GM10847 (cell line): ENCODE results near the gene PPP1R11.

Source experiments
- POLR2A ChIP-seq: IDR thresholded peaks from 2 replicates; pipeline ENCODE4 v1.6.1; 2011; ENCODE audit not compliant: insufficient read length; ENCODE audit errors: extremely low read depth

The PPP1R11 gene

GRCh38 chr6:30075094-30075789 is 8.2 kb downstream of the PPP1R11 start, which contains the start of gene RNF39:
TSS of gene RNF39 (minus strand) at chr6:30075769. CDS start at chr6:30075585, 184 bp downstream.
- no peak for TF ChIP-seq POLR2A

DNA sequence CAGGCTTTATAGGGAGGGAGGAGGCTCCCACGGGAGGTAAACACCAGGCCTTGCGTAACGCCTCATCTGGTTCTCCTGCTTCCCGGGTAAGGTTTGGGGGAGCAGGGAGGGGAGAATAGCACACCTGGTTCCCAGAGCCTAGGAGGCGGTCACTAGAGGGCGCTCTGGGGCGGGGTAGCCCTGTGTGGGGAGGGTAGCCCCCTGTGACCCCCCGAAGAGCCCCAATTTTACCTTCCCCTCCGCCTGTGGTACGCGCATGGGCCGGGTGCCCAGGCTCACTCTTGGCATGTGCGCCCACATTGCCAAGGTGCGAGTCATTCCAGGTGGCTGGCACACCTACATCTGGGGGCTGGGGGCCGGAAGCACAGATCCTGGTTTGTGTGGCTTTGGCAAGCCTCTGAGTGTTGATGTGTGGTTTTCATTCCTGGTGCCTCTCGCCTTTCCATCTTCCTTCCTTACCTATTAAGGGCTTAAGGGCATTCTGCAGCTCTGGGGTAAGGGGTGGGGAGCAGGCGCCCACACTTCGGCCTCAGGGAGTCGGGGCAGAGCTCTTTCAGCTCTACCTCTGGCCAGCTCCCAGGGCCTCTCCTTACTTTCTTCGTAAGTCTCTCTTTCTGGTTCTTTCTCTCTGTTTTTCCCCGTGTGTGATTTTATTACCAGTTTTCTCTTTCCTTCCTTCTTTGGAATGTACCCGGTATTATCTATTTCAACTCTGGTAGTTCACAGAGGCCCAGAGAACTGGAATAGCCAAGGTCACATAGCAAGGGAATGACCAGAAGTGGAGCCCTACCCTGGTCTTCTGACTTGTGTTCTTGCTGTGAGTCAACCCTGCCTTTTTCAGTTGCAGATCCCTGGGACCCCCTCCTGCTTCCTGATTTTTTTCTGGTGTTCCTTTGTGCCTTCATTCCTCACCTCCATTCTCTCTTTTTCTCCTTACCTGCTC is 9.1 kb downstream of the PPP1R11 start:
- no peak for TF ChIP-seq POLR2A

- TF ChIP-seq POLR2A = no peak
Observed at GRCh38 chr6:30077218-30077617, 10.2 kb downstream of the PPP1R11 start.

DNA sequence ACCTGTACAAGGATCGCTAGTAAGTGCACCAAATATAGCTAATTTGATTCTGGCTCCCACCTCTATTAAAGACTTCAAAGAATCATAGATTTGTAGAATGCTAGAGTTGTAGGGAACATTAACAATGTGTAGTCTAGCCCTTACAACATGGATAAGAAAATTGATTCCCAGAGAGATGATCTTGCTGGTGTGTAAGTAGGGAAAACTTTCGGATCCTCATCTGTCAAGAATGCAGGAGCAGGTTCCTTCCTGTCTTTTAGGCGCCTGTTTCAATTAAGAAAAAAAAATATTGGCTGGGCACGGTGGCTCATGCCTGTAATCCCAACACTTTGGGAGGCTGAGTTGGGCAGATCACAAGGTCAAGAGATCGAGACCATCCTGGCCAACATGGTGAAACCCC is 20.9 kb downstream of the PPP1R11 start:
- TF ChIP-seq POLR2A = no peak

DNA sequence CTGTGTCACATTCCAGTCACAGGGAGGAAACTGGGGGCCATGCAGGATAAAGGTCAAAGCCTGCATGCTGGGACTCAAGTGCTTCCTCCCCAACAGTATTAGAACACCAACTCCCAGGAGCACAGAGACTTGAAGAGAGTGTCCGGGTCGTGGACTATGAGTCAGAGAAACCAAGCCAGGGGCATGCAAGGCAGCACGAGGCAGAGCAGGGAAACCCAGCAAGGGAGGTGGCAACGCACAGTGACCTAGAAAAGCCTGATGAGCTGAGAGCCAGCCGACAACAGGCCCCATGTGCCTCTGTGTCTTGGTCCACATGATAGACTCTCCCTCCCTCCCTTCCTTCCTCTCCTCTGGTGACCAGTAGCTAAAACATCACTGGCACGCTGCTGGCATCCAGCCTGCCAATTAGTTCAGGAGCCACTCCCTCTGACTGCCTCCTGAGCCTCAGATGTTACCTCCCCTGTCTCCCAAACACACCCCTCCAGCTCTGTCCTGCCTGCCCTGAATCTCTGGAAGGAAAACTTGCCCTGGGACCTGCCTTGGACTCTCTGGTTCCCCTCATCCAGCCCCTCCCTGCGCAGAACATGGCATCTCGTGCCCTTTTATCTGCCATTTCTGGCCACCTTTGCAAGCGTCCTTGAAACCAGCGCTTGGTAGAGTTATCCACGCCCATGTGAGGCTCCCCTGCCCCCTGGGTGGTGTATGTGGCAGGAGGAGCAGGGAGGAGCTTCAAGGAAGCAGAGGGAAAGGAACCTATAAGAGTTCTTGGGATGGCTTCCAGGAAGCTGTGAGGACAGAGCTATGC is 24.8 kb downstream of the PPP1R11 start:
- TF ChIP-seq POLR2A = no peak

GRCh38 chr6:30092852-30093543 is 26.0 kb downstream of the PPP1R11 start:
- TF ChIP-seq POLR2A = no peak

GRCh38 chr6:30093951-30094661 is 27.1 kb downstream of the PPP1R11 start:
- TF ChIP-seq POLR2A = no peak

GRCh38 chr6:30096829-30097228 is 29.8 kb downstream of the PPP1R11 start:
- no peak for TF ChIP-seq POLR2A

- no peak for TF ChIP-seq POLR2A
Observed at GRCh38 chr6:30097902-30098768, 31.1 kb downstream of the PPP1R11 start.

DNA sequence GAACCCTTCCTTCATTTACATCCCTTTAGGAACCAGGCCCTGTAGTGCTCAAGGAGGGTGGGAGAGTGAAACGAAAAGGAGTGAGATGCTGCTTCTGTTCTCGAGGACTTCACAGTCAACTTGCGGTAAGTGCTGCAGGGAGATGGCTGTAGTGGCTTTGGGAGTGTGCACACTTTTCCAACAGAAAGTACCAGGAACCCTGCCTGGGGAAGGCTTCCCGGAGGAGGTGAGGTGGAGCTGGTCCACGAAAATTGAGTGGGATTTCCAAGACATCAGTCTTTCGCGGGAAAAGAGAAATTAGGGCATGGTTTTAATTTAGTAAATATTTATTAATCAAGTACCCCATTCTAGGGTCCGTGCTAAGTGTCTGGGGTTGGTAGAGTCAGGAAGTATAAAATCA is 33.2 kb downstream of the PPP1R11 start:
- no peak for TF ChIP-seq POLR2A

DNA sequence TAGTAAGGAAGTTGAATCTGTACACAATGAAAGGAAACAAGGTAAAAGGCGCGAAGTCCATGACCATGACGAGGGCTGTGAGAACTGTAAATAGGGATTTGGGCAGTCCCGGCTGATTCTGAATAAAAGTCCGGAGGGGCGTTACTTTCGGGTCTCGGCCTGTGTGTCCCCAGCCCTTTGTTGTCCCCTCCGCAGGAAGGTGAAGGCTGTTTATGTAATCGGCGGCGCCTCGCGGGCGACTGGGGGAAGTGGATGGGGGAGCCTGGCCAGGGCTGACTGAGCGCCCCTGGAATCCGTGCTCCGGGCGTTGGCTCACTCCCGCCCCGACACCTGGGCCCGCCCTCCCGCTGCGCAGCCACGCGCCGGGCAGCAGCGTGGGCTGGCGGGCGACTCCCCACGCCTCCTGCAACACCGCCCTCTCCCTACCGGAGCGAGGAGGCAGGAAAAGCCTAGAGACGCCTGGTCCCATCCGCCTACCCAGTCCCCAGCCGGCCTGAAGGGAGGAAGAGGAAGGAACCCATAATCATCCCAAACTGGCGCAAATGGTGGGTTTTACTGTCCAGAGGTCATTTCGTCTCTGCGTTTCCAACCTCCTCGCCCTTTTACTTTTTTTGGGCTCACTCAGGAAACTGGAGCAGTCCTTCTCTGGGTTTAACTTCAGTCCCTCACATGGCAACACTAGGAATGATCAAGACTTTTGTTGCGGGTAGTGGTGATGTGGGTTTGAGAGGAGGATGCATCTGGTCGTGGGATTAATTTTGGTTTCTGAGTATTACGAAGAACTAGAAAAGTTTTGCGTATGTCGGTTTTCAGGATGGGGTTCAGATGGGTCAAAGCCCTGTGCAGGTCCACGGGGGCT is 33.8 kb downstream of the PPP1R11 start:
- no peak for TF ChIP-seq POLR2A
